GM19397 (cell line): Measurements from ENCODE around the gene KATNA1.
A peak's percentile ranks its signal among the peaks of the same experiment; 100 is the strongest.
"Not testable (repeated sequence)": the region's sequence is repeated elsewhere in the genome, so short reads cannot be mapped to it uniquely, and the experiment has no call there.

ENCODE experiments used
- ATAC-seq: cut with Tn5 transposase; IDR thresholded peaks from one replicate; pipeline ENCODE4 v1.9.1; 2021; ENCODE audit warnings: mild to moderate bottlenecking, moderate library complexity; ENCODE audit not compliant: unreplicated experiment

Gene KATNA1

GRCh38 chr6:149648148-149649145, at the start of gene KATNA1:
Gene KATNA1 (minus strand): TSS chr6:149648714. CDS start chr6:149638547, 10,167 bp downstream.
- peak; percentile 94 for ATAC-seq

GRCh38 chr6:149698175-149698574, 49.7 kb upstream of the KATNA1 start:
- no peak for ATAC-seq

DNA sequence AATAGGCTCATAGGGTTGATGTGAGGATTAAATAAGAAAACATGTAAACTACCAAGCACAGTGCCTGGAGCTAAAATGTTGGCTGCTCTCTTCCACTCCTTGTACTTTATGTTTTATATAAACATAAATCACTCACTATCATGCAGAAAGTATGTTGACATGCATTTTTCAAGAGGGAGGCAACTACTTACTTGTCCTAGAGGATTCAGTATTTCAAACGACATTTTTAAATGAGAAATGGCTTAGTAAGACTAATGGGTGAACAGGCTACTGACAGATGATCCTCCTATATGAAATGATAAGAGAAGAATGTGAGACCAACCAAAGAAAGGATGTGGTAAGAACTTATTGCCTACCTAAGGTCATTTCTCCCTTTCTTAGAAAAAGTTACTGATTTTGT, 48.4 kb upstream of the KATNA1 start:
- ATAC-seq, result no peak

DNA sequence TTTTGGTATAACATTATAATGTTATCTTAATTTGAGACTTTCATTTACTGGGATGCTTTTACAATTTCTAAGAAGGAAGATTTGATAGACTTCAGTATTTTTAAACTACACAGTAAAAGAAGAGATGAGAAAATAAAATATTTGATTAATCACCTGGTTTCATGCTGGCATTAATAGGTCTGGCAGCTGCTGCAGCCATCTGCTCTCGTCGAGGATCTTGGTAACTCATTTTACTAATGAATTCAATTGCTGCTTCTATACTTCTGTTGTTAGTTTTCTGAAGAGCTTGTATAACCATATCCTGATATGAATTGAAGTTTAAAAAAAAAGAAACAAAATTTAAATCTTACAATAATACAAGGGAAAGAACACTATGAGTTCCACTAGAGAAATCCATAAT, 46.4 kb upstream of the KATNA1 start:
- no peak for ATAC-seq

GRCh38 chr6:149691201-149691600, 42.7 kb upstream of the KATNA1 start:
- ATAC-seq, result no peak

GRCh38 chr6:149686230-149686629, 37.7 kb upstream of the KATNA1 start:
- no peak for ATAC-seq

GRCh38 chr6:149683256-149683859, 34.8 kb upstream of the KATNA1 start:
- no peak for ATAC-seq

GRCh38 chr6:149681845-149682244, 33.3 kb upstream of the KATNA1 start:
- ATAC-seq, result not testable (repeated sequence)

DNA sequence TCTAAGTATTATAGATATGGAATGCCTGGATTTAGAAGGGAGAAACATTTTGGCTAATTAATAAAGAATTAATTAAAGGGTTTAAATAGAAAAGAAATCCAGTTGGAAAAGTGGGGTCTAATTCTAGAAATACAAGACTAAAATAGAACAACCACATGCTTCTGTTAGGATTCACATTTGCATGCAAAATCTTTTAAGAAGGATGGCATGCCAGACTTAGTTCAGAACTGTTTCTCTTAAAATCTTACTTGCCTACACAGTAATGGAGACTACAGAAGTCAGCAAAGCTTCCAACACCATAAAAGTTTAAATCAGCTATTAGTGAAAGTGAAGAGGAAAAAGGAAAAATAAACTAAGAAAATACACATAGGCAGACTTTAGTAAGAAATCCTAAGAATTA, 32.7 kb upstream of the KATNA1 start:
- ATAC-seq, result no peak

DNA sequence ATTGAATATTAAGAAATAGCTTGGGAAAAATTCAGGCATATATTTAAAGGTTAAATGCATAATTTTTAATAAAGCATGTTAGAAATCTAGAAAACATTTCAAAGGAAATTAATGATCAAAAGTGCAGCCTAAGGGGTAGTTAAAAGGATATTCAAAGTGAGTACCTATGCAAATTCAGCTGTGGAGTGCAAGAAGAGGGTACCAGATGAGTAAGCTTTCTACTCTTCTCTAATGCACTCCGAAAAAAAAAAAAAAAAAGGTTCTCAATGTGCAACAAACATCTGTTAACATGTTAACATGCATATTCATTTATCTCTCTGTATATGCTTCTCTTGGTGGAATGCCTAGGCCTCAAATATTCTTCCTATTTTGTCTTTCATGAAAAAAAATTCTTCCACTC, 32.0 kb upstream of the KATNA1 start:
- no peak for ATAC-seq

GRCh38 chr6:149672265-149672664, 23.8 kb upstream of the KATNA1 start:
- not testable (repeated sequence) for ATAC-seq

- no peak for ATAC-seq
Measured at GRCh38 chr6:149660028-149660427, 11.5 kb upstream of the KATNA1 start.

DNA sequence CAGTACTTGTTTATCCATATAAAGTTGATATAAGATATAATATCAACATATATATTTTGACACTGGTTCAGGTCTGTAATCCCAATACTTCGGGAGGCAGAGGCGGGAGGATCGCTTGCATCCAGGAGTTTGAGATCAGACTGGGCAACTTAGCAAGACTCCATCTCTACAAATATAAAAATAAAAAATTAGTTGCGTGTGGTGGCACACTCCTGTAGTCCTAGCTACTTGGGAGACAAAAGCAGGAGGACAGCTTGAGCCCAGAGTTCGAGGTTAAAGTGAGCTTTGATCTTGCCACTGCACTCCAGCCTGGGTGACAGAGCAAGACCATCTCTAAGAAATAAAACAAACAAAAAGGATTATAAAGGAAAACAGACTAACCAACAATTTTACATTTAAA, 8.9 kb upstream of the KATNA1 start:
- no peak for ATAC-seq

DNA sequence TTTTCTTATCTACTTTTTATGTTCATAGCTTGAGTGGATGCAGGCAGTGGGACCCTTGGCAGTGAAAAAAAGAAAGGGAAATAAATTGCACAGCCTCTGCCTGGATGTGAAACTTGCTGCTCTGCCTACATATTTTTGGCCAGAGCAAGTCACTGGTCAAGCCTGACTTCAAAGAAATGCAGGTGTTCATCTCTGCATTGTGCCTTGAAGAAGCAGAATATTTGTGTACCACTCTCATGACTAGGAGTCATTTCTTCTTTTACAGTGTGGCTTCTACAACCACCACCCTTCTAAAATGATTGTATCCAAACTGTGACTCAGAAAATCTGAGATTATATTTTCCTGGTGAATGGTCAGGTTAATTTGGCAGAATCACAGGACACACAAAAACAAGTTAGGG, 2.5 kb upstream of the KATNA1 start:
- no peak for ATAC-seq

DNA sequence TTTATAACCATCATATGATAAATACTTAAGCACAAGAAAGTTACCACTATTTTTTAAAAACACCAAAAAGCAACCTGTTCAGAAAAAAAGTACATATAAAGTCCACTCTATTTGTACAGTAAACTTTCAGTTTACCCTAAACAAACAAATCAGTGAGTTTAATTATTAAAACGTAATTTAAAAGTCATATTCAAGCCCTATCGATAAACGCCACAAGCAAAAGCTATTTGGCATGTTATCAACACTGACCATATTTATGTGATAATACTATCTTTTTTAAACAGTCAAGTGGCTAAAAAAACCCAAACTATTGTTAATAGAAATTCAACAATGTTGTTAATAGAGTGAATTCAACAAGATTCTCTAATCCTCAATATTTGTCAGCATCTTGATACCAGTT, 1.9 kb downstream of the KATNA1 start:
- no peak for ATAC-seq

DNA sequence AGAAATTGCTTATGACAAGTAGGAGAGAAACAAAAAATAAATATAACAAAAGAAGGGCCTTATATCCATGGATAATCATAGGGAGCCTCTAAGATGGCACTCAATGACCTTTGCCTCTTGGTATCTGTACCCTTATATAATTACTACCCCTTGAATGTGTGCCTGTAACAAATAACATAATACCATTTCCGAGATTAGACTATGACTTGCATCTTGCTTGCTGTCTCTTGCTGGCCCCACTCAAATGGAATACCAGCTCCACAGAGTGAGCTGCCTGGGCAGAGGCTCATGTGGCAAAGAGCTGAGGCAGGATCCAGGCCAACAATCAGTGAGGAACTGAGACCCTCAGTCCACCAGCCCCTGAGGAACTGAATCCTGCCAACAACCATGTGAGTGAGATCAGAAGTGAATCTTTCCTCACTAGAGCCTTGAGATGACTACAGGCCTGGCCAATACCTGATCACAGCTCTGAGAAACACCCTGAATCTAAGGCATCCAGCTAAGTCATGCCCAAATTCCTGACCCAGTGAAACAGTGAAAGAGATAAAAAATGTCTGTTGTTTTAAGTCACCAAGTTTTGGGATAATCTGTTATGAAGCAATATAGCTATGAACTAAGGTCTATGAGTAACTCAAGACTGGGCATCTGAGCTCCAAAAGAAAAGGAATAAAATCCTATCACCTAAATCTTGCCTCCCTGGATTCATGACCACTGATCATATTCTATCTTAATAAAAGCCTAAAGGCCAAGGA, 5.5 kb downstream of the KATNA1 start:
- no peak for ATAC-seq

DNA sequence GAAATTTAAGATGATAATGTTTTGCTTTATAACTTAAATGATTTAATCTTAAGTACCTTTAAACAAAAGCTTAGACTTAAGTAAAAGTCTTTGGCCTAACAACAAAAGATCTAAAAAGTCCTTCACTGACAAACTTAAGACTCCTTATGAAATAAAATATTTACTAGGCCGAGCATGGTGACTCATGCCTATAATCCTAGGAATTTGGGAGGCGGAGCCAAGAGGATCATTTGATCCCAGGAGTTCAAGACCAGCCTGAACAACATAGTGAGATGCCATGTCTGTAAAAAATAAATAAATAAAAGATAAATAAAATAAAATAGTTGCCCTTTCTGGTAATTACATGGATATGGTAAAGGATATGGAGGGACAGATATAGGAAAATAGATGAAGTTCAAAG, 12.4 kb downstream of the KATNA1 start:
- ATAC-seq, result no peak

DNA sequence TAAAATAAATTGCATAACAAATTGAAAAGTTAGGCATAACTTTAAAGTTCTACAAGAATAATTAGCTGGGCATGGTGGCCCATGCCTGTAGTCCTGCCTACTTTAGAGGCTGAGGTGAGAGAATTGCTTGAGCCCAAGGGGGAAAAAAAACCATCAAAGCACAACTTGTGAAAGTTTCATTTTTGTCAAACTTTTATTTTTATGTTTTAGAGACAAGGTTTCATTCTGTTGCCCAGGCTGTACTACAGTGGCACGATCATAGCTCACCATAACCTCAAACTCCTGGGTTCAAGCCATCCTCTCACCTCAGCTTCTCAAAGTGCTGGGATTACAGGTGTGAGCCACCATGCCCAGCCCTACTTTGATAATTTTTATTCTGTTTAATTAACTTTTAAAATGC, 14.2 kb downstream of the KATNA1 start:
- no peak for ATAC-seq

- ATAC-seq, result peak; percentile 82
Measured at GRCh38 chr6:149628875-149629510, 19.5 kb downstream of the KATNA1 start.

- ATAC-seq, result no peak
Measured at GRCh38 chr6:149627672-149628071, 20.8 kb downstream of the KATNA1 start.

- ATAC-seq, result no peak
Measured at GRCh38 chr6:149615805-149616204, 32.7 kb downstream of the KATNA1 start.
